Astrocyte (in vitro differentiated cells and primary cell): Measurements from ENCODE around the gene GJA9. TPM values are rescaled to one million over a fixed set of nuclear protein-coding genes. Genes with fewer than 3 reads are reported as not detected.

Experiments used
- DNase-seq: peaks from one replicate; pipeline ENCODE4 v3.0.0-alpha.2; 2010; ENCODE audit warnings: low read depth
- FAIRE-seq: peaks from 2 replicates; lab custom pipeline; 2011; peaks lifted over from hg19 to GRCh38; lab: Jason Lieb, UNC
- H2AFZ ChIP-seq: 2 replicates; pipeline ENCODE4 v1.6.0; 2012; ENCODE audit warnings: low read depth, low read length, inconsistent platforms
- H3K27ac ChIP-seq: 2 replicates; pipeline ENCODE4 v1.5.1; 2011; ENCODE audit warnings: low read depth, low read length, inconsistent platforms
- H3K27me3 ChIP-seq: 2 replicates; pipeline ENCODE4 v1.6.0; 2011; ENCODE audit warnings: low read length, inconsistent platforms; ENCODE audit not compliant: insufficient read depth
- H3K36me3 ChIP-seq: 2 replicates; pipeline ENCODE4 v1.5.1; 2011; ENCODE audit warnings: low read length, inconsistent platforms; ENCODE audit not compliant: insufficient read depth
- H3K4me1 ChIP-seq: 2 replicates; pipeline ENCODE4 v1.5.1; 2011; ENCODE audit warnings: low read length, inconsistent platforms; ENCODE audit not compliant: insufficient read depth
- H3K4me2 ChIP-seq: 2 replicates; pipeline ENCODE4 v1.6.0; 2012; ENCODE audit warnings: low read length, inconsistent platforms
- H3K4me3 ChIP-seq: 2 replicates; pipeline ENCODE4 v1.5.1; 2011; ENCODE audit warnings: low read depth, mild to moderate bottlenecking, low read length, inconsistent platforms; ENCODE audit not compliant: insufficient read depth
- H3K79me2 ChIP-seq: 2 replicates; pipeline ENCODE4 v1.6.0; 2012; ENCODE audit warnings: mild to moderate bottlenecking, low read length, inconsistent platforms; ENCODE audit not compliant: insufficient read depth
- H3K9ac ChIP-seq: 2 replicates; pipeline ENCODE4 v1.6.0; 2012; ENCODE audit warnings: mild to moderate bottlenecking, low read length, inconsistent platforms
- H3K9me3 ChIP-seq: 2 replicates; pipeline ENCODE4 v1.5.1; 2012; ENCODE audit warnings: low read depth, mild to moderate bottlenecking, low read length, inconsistent platforms; ENCODE audit not compliant: insufficient read depth
- H4K20me1 ChIP-seq: 2 replicates; pipeline ENCODE4 v1.6.0; 2012; ENCODE audit warnings: low read length, inconsistent platforms; ENCODE audit not compliant: insufficient read depth
- H3K27ac Mint-ChIP-seq: one replicate; pipeline ENCODE4 v1.8.0; 2021; ENCODE audit warnings: mild to moderate bottlenecking, mixed read lengths; ENCODE audit not compliant: unreplicated experiment
- H3K27me3 Mint-ChIP-seq: one replicate; pipeline ENCODE4 v1.8.0; 2021; ENCODE audit warnings: low read depth, mixed read lengths; ENCODE audit not compliant: unreplicated experiment
- H3K36me3 Mint-ChIP-seq: one replicate; pipeline ENCODE4 v1.8.0; 2021; ENCODE audit warnings: low read depth, mixed read lengths; ENCODE audit not compliant: unreplicated experiment
- H3K4me1 Mint-ChIP-seq: one replicate; pipeline ENCODE4 v1.8.0; 2021; ENCODE audit warnings: low read depth, mixed read lengths; ENCODE audit not compliant: unreplicated experiment
- H3K4me3 Mint-ChIP-seq: one replicate; pipeline ENCODE4 v1.8.0; 2021; ENCODE audit warnings: mild to moderate bottlenecking, moderate library complexity, mixed read lengths; ENCODE audit not compliant: unreplicated experiment
- H3K9me3 Mint-ChIP-seq: one replicate; pipeline ENCODE4 v1.8.0; 2021; ENCODE audit warnings: mild to moderate bottlenecking, mixed read lengths; ENCODE audit not compliant: unreplicated experiment
- EZH2 ChIP-seq: IDR thresholded peaks from 2 replicates; pipeline ENCODE4 v1.6.1; 2012; ENCODE audit warnings: mild to moderate bottlenecking, low read length, inconsistent platforms; ENCODE audit not compliant: insufficient read depth
- total RNA-seq: library from RNA; stranded (reverse); gene quantifications from 2 replicates; pipeline ENCODE4 v1.2.1, GENCODE V29; 2021
- TF ChIP-seq, protein P1 (sequence below): IDR thresholded peaks from 2 replicates; pipeline ENCODE4 v1.5.1; 2011; ENCODE audit warnings: low read depth, mild to moderate bottlenecking, inconsistent platforms, low read length, moderate library complexity; ENCODE audit not compliant: insufficient read depth

Gene GJA9
- total RNA-seq, 1 donor from 2014 or later = not detected

DNA sequence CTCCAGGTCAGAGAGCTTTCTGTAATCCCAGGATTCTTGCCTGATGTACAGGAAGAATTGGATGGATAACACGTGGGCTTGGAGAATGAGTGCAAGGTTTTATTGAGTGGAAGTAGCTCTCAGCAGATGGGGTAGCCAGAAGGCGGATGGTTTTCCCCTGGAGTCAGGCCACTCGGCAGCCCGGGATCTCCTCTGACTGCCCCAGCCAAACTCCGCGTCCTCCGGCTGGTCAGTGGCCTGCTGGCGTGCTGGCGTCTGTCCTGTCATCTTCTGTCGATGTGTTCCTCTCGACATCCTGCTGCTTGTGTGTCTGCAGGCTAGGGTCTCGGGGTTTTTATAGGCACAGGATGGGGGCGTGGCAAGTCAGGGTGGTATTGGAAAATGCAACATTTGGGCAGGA is 27.4 kb upstream of the GJA9 start:
- H3K27me3 ChIP-seq = no peaks in the 10 kb centered on the region
- Mint-ChIP-seq H3K27ac (no peak overlapping the region), H3K4me1 (no peaks in the 10 kb centered on the region), H3K4me3 (no peak overlapping the region), H3K27me3 (no peaks in the 10 kb centered on the region), H3K36me3 (peaks cover 3% of the 10 kb centered on the region), H3K9me3 (peaks cover 5% of the 10 kb centered on the region)
- DNase-seq = no peak
- H4K20me1 ChIP-seq = no peaks in the 10 kb centered on the region
- TF ChIP-seq, protein P1, sequence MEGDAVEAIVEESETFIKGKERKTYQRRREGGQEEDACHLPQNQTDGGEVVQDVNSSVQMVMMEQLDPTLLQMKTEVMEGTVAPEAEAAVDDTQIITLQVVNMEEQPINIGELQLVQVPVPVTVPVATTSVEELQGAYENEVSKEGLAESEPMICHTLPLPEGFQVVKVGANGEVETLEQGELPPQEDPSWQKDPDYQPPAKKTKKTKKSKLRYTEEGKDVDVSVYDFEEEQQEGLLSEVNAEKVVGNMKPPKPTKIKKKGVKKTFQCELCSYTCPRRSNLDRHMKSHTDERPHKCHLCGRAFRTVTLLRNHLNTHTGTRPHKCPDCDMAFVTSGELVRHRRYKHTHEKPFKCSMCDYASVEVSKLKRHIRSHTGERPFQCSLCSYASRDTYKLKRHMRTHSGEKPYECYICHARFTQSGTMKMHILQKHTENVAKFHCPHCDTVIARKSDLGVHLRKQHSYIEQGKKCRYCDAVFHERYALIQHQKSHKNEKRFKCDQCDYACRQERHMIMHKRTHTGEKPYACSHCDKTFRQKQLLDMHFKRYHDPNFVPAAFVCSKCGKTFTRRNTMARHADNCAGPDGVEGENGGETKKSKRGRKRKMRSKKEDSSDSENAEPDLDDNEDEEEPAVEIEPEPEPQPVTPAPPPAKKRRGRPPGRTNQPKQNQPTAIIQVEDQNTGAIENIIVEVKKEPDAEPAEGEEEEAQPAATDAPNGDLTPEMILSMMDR = no peak
- FAIRE-seq = no peak
- H2AFZ ChIP-seq = no peak overlapping the region
- H3K4me3 ChIP-seq = no peak overlapping the region
- H3K9ac ChIP-seq = no peak overlapping the region
- H3K79me2 ChIP-seq = no peaks in the 10 kb centered on the region
- no peaks in the 10 kb centered on the region for H3K36me3 ChIP-seq
- H3K9me3 ChIP-seq = no peaks in the 10 kb centered on the region
- H3K27ac ChIP-seq = no peak overlapping the region
- no peaks in the 10 kb centered on the region for H3K4me1 ChIP-seq
- H3K4me2 ChIP-seq = no peak overlapping the region

DNA sequence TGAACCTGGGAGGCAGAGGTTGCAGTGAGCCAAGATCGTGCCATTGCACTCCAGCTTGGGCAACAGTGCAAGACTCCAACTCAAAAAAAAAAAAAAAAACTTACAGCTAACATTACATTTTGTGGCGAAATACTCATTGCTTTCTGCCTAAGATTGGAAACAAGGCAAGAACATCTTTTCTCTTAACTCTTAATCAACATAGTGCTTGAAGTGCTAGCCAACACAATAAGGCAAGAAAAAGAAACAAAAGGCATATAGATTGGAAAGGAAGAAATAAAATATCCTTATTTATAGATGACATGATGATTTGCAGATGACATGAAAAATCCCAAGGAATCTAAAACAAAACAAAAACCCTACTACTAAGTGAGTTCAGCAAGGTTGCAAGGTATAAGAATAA is 24.6 kb upstream of the GJA9 start:
- FAIRE-seq = no peak
- no peak overlapping the region for H3K4me2 ChIP-seq
- no peak overlapping the region for H3K27ac ChIP-seq

DNA sequence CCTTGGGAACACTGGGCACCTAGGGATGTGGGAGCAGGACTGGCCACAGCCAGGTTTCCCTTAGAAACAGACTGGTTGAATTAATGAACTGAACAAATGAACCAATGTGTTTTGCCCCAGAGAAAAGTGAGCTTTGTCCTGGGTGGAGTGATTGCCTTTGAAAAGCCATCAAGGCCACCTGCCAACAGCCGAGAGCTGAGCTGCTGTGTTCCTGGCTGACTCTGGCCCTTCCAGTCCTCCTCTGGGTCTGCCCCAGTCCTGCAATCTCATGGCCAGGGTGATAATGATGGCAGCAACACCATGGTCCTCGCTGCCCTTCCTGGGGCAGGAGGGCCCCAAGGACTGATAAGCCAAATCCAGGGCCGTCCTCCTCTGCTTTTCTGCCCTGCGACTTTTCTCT is 18.2 kb upstream of the GJA9 start:
- DNase-seq (no peak), FAIRE-seq (no peak)
- H3K4me2 ChIP-seq = no peak overlapping the region
- H4K20me1 ChIP-seq = no peaks in the 10 kb centered on the region
- Mint-ChIP-seq H3K4me1 (peaks cover 4% of the 10 kb centered on the region), H3K9me3 (peaks cover 2% of the 10 kb centered on the region), H3K4me3 (no peak overlapping the region), H3K27me3 (no peaks in the 10 kb centered on the region), H3K36me3 (no peaks in the 10 kb centered on the region), H3K27ac (no peak overlapping the region)
- H3K4me3 ChIP-seq = no peak overlapping the region
- H3K27me3 ChIP-seq = no peaks in the 10 kb centered on the region
- no peak overlapping the region for H3K9ac ChIP-seq
- H2AFZ ChIP-seq = no peak overlapping the region
- TF ChIP-seq EZH2 = no peak
- TF ChIP-seq, protein P1 = no peak
- H3K79me2 ChIP-seq = no peaks in the 10 kb centered on the region
- H3K9me3 ChIP-seq = no peaks in the 10 kb centered on the region
- H3K36me3 ChIP-seq = no peaks in the 10 kb centered on the region
- H3K27ac ChIP-seq = no peak overlapping the region
- peaks cover 3% of the 10 kb centered on the region for H3K4me1 ChIP-seq

More for the DNA sequence above, 24.6 kb upstream of the GJA9 start:
- no peak overlapping the region for H3K4me3 ChIP-seq
- H3K79me2 ChIP-seq = no peaks in the 10 kb centered on the region
- Mint-ChIP-seq H3K36me3 (peaks cover 3% of the 10 kb centered on the region), H3K27ac (no peak overlapping the region), H3K4me3 (no peak overlapping the region), H3K27me3 (no peaks in the 10 kb centered on the region), H3K4me1 (no peaks in the 10 kb centered on the region), H3K9me3 (peaks cover 5% of the 10 kb centered on the region)
- H3K36me3 ChIP-seq = no peaks in the 10 kb centered on the region
- no peak for DNase-seq
- no peak overlapping the region for H3K9ac ChIP-seq
- no peaks in the 10 kb centered on the region for H3K9me3 ChIP-seq
- TF ChIP-seq EZH2 = no peak
- TF ChIP-seq, protein P1 = no peak
- H4K20me1 ChIP-seq = no peaks in the 10 kb centered on the region
- H3K4me1 ChIP-seq = no peaks in the 10 kb centered on the region
- H3K27me3 ChIP-seq = no peaks in the 10 kb centered on the region
- no peak overlapping the region for H2AFZ ChIP-seq
